Omental fat pad (tissue), 4 donors: ENCODE measurements around the gene PUS7L. TPM values are rescaled to one million over a fixed set of nuclear protein-coding genes. Genes with fewer than 3 reads are reported as not detected.

ENCODE experiments used
- ATAC-seq: fragments of 150-250 bp; one replicate; pipeline ENCODE4 v1.9.1; 2016; ENCODE audit warnings: mild to moderate bottlenecking, moderate library complexity; ENCODE audit not compliant: low FRiP score
- DNase-seq: peaks from one replicate; pipeline ENCODE4 v3.0.0-alpha.2; 2019; ENCODE audit warnings: low spot score
- CTCF ChIP-seq, 3 donors: fragments of 450-650 bp; IDR thresholded peaks; one replicate each; pipeline ENCODE4 v1.5.1; 2016 to 2017; ENCODE audit warnings: antibody characterized with exemption in 3 of 3, mild to moderate bottlenecking in 3 of 3, moderate library complexity in 2 of 3
- total RNA-seq, 4 donors: library from RNA; depleted of rRNA; stranded (reverse); fragments of >200 nt; gene quantifications; one replicate each; pipeline ENCODE4 v1.1.0, GENCODE V29; 2016

PUS7L gene
- total RNA-seq, 4 donors from 2014 or later = 6.8 to 9.8 (median 7.9) TPM

DNA sequence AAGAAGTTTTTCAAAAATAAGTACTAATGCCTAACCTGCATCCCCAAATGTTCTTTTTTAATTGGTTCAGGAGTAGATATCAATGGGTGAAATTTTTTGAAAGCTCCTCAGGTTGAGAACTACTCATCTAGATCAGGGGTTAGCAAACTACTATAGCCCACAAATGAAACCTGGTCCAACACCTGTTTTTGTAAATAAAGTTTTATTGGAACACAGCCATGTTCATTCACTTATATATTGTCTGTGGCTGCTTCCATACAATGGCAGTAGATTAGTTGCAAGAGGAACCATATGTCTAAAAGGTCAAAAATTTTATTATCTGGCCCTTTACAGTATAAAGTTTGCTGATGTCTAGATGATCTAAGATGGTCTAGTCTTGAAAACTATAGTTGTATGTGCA is 13.8 kb downstream of the PUS7L start:
- no peak for TF ChIP-seq CTCF (IDR thresholded peaks at IDR 0.05)
- DNase-seq (no peak), ATAC-seq (no peak)

DNA sequence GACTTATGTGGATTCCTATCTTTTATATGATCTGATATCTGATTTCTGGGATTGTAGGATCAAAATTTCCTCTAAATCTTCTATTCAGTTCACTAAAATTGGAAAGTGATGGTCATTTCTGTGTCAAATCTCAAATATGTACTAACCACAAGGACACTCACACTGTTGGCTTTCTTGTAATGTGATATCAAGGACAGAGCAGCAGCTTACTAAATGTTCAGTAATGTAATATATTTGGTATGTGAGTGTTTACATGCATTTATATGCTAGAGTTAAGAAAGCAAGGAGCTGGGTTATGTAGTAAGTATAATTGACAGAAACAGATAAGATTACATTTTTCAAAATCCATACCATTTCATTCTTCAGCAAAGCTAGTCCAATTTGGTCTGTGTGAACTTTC is 16.5 kb downstream of the PUS7L start:
- no peak for TF ChIP-seq CTCF (IDR thresholded peaks at IDR 0.05)
- ATAC-seq (no peak), DNase-seq (no peak)

DNA sequence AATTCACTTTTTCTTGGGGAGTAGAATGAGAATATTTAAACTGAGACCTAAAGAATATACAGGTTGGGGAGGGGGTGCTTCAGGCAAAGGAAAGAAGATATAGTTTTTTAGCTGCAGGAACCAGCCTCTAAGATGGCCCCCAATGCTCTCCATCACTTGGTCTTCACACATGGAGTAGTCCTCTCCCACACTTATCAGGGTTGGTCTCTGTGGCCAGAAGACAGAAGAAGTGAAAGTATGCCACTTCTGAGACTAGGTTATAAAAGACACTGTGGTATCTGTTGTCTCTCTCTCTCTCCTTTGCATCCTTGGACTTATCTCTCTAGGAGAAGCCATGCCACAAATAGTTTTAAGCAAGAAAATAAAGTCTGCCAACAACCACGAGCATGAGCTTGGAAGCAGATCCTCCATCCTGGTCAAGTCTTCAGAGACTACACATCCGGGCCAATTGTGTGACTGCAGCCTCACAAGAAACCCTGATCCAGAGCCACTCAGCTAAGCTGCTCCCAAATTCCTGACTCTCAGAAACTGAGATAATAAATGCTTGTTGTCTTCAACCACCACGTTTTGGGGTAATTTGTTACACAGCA is 18.0 kb downstream of the PUS7L start:
- DNase-seq (no peak), ATAC-seq (no peak)
- TF ChIP-seq CTCF (IDR thresholded peaks at IDR 0.05) = no peak

GRCh38 chr12:43737646-43738045 is 20.9 kb downstream of the PUS7L start:
- DNase-seq = no peak
- no peak for TF ChIP-seq CTCF (IDR thresholded peaks at IDR 0.05)

DNA sequence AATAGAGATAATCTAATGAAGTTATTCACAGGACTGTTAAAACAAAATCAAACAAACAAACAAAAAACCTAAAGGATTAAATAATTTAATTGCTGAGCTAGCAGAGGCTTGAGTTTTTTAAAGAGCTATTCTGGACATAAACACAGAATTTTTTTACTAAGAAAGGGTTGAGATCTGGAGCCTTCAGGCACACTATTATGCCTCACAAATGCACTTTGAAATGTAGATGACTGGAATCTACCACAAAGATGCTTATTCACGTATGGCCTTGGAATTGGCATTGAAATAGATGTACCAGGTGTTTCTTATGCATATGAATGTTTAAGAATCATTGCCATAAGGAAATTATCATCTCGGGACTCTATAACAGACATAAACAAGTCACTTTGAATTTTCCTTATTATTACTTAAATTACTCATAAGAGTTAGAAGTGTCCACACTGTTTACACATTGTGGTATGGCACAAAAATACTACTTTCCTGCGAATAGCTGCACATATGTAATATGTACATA is 21.6 kb downstream of the PUS7L start:
- DNase-seq (no peak), ATAC-seq (no peak)
- no peak for TF ChIP-seq CTCF (IDR thresholded peaks at IDR 0.05)

More at GRCh38 chr12:43737646-43738045, 20.9 kb downstream of the PUS7L start:
- no peak for ATAC-seq

GRCh38 chr12:43733687-43734086 is 24.9 kb downstream of the PUS7L start:
- DNase-seq (no peak), ATAC-seq (no peak)
- no peak for TF ChIP-seq CTCF (IDR thresholded peaks at IDR 0.05)

- no peak for ATAC-seq
These were observed 28.3 kb downstream of the PUS7L start for GRCh38 chr12:43730283-43730682.

More at GRCh38 chr12:43730283-43730682, 28.3 kb downstream of the PUS7L start:
- TF ChIP-seq CTCF (IDR thresholded peaks at IDR 0.05) = no peak
- no peak for DNase-seq
